ENCODE results near the gene PGAP6. TPM values are rescaled to one million over a fixed set of nuclear protein-coding genes. Genes with fewer than 3 reads are reported as not detected.
"Not testable (repeated sequence)": the region's sequence is repeated elsewhere in the genome, so short reads cannot be mapped to it uniquely, and the experiment has no call there.

Gene PGAP6
- polyA plus RNA-seq, 6 donors from 2014 or later: 7.1 to 24.3 (median 17.2) TPM

GRCh38 chr16:379961-380761 lies 1.6 kb downstream of the PGAP6 start:
- Mint-ChIP-seq H3K4me3 (peak overlapping the region; percentile 55 to 89 (median 79)), H3K27ac (peak overlapping the region in 4 of 6 donors; percentile 22 to 79 (median 30)), H3K27me3 (no peaks in the 10 kb centered on the region), H3K36me3 (no peaks in the 10 kb centered on the region), H3K9me3 (no peaks in the 10 kb centered on the region), H3K4me1 (peaks cover 9 to 32% (median 26%) of the 10 kb centered on the region in 3 donors)
- DNase-seq (no peak), ATAC-seq (ENCODE audit: low read depth in 2 of 2) (no peak)

GRCh38 chr16:379183-379960 lies 2.4 kb downstream of the PGAP6 start:
- Mint-ChIP-seq H3K4me3 (peak overlapping the region in 4 of 8 donors; percentile 6 to 79 (median 78)), H3K36me3 (no peaks in the 10 kb centered on the region), H3K4me1 (peaks cover 9 to 28% (median 23%) of the 10 kb centered on the region in 3 donors), H3K27ac (peak overlapping the region in 2 of 6 donors; percentile 24 to 37), H3K9me3 (no peaks in the 10 kb centered on the region), H3K27me3 (no peaks in the 10 kb centered on the region)
- no peak for DNase-seq
- no peak for ATAC-seq (ENCODE audit: low read depth in 2 of 2)

GRCh38 chr16:378821-379182 lies 3.0 kb downstream of the PGAP6 start:
- ATAC-seq (ENCODE audit: low read depth in 2 of 2) (no peak), DNase-seq (no peak)
- Mint-ChIP-seq H3K4me1 (peaks cover 9 to 23% (median 17%) of the 10 kb centered on the region in 3 donors), H3K27me3 (no peaks in the 10 kb centered on the region), H3K36me3 (no peaks in the 10 kb centered on the region), H3K9me3 (no peaks in the 10 kb centered on the region), H3K4me3 (peak overlapping the region in 2 of 8 donors; percentile 25 to 44), H3K27ac (no peak overlapping the region)

DNA sequence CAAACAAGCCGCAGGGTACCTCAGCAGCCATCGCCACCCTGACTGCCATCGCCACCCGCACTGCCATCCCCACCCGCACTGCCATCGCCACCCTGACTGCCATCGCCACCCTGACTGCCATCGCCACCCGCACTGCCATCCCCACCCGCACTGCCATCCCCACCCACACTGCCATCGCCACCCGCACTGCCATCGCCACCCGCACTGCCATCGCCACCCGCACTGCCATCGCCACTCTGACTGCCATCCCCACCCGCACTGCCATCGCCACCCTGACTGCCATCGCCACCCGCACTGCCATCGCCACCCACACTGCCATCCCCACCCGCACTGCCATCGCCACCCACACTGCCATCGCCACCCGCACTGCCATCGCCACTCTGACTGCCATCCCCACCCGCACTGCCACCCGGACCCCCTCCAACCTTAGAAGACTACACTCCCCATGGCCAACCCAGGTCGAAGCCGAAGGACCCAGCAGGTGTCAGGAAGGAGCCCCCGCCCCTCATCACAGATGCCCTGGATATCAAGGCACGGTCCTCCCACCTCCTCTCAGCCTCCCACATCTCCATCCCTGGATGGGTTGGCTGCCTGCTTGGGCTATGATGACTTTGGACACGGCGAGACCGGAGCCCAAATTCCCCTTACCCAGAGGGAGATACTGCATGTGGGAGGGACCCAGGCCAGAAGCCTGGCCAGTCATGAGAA lies 3.5 kb downstream of the PGAP6 start:
- not testable (repeated sequence) for H3K27me3 Mint-ChIP-seq; ATAC-seq (ENCODE audit: low read depth in 2 of 2); H3K9me3 Mint-ChIP-seq; DNase-seq; H3K36me3 Mint-ChIP-seq
- H3K27ac Mint-ChIP-seq: peak overlapping the region in 1 of 6 donors; percentile 75
- H3K4me3 Mint-ChIP-seq: peak overlapping the region in 2 of 8 donors; percentile 25 to 44
- H3K4me1 Mint-ChIP-seq: peaks cover 5 to 18% (median 12%) of the 10 kb centered on the region in 3 donors

DNA sequence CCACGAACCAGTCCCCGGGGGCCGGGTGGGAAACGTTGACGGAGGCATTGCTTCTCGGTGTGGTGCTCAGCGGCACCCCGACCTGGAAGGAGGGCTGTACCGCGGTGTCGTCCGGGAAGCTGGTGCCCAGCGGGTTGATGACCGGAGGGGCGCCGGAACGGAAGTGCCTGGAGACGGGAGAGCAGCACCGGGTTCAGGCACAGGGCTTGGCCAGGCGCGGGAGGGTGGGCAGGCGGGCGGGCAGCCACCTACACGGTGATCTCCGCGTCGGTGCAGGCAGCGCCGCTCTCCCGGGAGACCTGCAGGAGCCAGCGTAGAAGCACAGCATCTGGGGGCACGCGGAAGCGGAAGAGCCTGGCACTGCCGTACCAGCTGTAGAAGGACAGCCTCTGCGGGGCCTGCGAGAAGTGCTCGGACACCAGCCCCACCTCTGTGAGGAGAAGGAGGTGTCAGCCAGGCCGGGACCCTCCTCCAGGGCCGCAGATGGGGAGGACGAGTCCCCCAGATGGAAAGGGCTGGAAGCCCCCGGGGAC lies 4.3 kb downstream of the PGAP6 start:
- Mint-ChIP-seq H3K4me1 (peaks cover 3 to 12% (median 8%) of the 10 kb centered on the region in 3 donors), H3K36me3 (no peaks in the 10 kb centered on the region), H3K4me3 (no peak overlapping the region), H3K27ac (no peak overlapping the region), H3K9me3 (no peaks in the 10 kb centered on the region), H3K27me3 (no peaks in the 10 kb centered on the region)
- DNase-seq (no peak), ATAC-seq (ENCODE audit: low read depth in 2 of 2) (no peak)

DNA sequence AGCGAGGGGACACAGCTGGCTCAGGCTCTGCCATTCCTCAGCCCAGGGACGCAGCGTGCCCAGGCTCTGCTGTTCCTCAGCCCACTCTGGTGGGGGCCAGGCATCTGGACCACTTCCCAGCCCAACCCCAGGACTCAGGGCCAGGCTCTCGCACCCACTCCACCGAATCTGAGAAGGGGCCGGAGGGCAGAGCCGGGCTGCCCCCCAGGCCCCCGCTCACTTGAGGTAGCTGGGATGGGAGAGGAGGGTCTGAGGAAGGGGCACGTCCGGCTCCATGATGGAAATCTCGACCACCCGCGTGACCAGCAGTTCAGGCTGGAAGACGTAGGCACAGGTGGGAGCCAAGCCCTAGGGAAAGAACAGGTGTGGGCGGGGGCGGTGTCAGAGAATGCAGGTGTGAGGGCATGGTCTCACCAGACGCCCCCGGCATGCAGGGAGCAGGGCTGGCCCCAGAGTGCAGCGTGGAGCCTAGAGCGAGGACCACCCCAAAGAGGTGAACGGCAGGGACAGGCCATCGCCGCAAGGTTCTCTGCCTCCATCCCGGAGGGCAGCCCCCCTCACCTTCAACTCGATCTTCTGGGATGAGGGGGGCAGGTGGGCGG lies 4.9 kb downstream of the PGAP6 start:
- Mint-ChIP-seq H3K27ac (no peak overlapping the region), H3K27me3 (no peaks in the 10 kb centered on the region), H3K4me1 (peaks cover 5 to 12% (median 8%) of the 10 kb centered on the region in 3 donors), H3K9me3 (no peaks in the 10 kb centered on the region), H3K4me3 (no peak overlapping the region), H3K36me3 (no peaks in the 10 kb centered on the region)
- DNase-seq (no peak), ATAC-seq (ENCODE audit: low read depth in 2 of 2) (no peak)

GRCh38 chr16:375927-376816 lies 5.6 kb downstream of the PGAP6 start:
- peaks cover 7 to 14% (median 8%) of the 10 kb centered on the region in 3 donors for H3K4me1 Mint-ChIP-seq
- H3K36me3 Mint-ChIP-seq: no peaks in the 10 kb centered on the region
- ATAC-seq (ENCODE audit: low read depth in 2 of 2) (no peak), DNase-seq (no peak)
- H3K4me3 Mint-ChIP-seq: no peak overlapping the region
- peak overlapping the region in 1 of 6 donors; percentile 27 for H3K27ac Mint-ChIP-seq
- no peaks in the 10 kb centered on the region for H3K27me3 Mint-ChIP-seq
- no peaks in the 10 kb centered on the region for H3K9me3 Mint-ChIP-seq

DNA sequence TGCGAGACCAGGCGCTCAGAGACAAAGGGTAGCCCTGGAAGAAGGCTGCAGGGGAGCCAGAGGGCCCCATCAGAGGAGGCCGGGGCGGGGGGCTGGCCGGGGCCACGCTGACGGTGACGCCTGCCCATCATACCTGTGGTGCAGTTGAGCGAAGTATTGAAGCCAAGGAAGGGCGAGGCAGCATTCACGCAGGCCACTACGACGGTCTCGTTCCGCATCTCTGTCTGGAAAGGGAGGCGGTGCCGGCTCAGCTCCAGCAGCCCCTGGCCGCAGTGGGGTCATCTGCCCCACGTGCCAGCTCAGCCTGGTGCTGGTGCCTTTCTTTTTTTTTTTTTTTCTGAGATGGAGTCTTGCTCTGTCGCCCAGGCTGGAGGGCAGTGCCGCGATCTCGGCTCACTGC lies 6.6 kb downstream of the PGAP6 start:
- no peak for ATAC-seq (ENCODE audit: low read depth in 2 of 2)
- Mint-ChIP-seq H3K9me3 (no peaks in the 10 kb centered on the region), H3K4me1 (peaks cover 9 to 18% (median 13%) of the 10 kb centered on the region in 3 donors), H3K27ac (no peak overlapping the region), H3K36me3 (peaks cover 0 to 6% of the 10 kb centered on the region in 2 donors), H3K27me3 (no peaks in the 10 kb centered on the region), H3K4me3 (no peak overlapping the region)
- no peak for DNase-seq

- DNase-seq: no peak
- Mint-ChIP-seq H3K27me3 (no peaks in the 10 kb centered on the region), H3K9me3 (no peaks in the 10 kb centered on the region), H3K27ac (no peak overlapping the region), H3K4me1 (peaks cover 10 to 14% (median 12%) of the 10 kb centered on the region in 3 donors), H3K36me3 (peaks cover 0 to 7% of the 10 kb centered on the region in 2 donors), H3K4me3 (no peak overlapping the region)
- ATAC-seq (ENCODE audit: low read depth in 2 of 2): no peak
Observed at GRCh38 chr16:374616-374926, 7.2 kb downstream of the PGAP6 start.

DNA sequence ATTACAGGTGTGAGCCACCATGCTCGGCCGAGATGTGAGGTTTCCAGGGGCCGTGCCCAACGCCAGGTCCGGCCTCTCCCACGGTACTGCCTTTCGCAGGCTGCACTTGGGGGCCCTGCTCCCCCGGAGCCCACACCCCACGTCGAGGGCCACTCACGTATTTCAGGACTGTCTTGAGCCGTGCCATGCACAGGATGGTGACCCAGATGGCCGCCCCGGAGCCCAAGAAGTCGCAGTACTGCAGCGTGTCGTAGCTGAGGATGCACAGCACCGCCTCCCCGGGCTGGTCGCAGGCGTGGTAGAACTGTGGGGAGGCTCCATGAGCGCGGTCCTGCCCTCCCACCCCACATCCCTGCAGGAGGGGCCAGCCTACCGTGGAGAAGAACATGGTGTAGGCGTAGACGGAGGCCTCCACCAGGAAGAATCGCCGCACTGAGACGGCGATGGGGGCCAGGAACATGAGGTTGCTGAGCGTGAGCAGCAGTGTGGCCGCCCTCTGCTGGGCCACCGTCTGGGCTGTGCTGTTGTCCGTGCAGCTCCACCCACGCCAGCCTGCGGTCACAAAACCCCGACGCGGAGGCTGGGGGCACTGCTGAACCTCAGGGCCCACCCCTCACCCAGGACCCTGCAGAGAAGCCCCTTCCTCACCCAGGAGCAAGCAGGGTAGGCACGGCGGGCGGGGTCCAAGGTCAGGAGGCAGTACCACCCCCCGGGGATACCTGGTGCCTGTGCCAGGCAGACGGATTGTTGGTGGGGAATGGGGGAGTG lies 7.7 kb downstream of the PGAP6 start:
- Mint-ChIP-seq H3K4me1 (peaks cover 13 to 15% (median 14%) of the 10 kb centered on the region in 3 donors), H3K27me3 (no peaks in the 10 kb centered on the region), H3K27ac (no peak overlapping the region)

DNA sequence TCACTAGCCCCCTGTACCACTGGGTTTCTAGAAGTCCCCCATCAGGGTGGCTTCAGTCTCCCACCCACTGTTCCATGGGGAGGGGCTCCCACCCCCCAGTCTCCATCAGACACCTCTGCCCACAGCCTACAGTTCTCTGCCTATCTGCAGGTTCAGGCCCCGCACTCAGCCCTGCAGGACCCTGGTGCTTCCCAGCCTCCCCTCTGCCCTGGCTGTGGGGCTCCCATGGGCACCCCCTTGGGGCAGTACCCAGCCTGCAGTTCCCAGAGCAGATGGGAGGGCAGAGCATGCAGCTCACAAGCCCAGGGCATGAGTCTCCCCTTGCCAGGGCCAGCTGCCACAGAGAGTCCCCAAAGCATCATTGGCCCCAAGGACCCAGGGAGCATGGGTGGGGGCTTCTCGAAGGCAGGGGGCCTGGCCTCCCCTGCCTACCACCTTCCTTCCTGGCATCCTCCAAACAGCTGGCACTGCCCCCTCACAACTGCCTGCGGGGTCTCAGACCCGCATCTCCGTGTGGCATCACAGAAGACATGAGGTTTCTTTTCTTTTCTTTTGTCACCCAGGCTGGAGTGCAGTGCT lies 8.7 kb downstream of the PGAP6 start:
- Mint-ChIP-seq H3K27ac (peak overlapping the region in 1 of 6 donors; percentile 47), H3K4me3 (peak overlapping the region in 4 of 8 donors; percentile 21 to 43 (median 30)), H3K9me3 (no peaks in the 10 kb centered on the region), H3K36me3 (peaks cover 0 to 7% of the 10 kb centered on the region in 2 donors), H3K27me3 (no peaks in the 10 kb centered on the region), H3K4me1 (peaks cover 13 to 15% (median 14%) of the 10 kb centered on the region in 3 donors)
- DNase-seq (no peak), ATAC-seq (ENCODE audit: low read depth in 2 of 2) (no peak)

More for the DNA sequence above, 7.7 kb downstream of the PGAP6 start:
- peak overlapping the region in 1 of 8 donors; percentile 21 for H3K4me3 Mint-ChIP-seq
- DNase-seq: no peak
- no peaks in the 10 kb centered on the region for H3K9me3 Mint-ChIP-seq
- peaks cover 0 to 7% of the 10 kb centered on the region in 2 donors for H3K36me3 Mint-ChIP-seq
- no peak for ATAC-seq (ENCODE audit: low read depth in 2 of 2)

Measured in naive B cell (primary cell).